ENCODE data around the gene TPT1. TPM values are rescaled to one million over a fixed set of nuclear protein-coding genes. Genes with fewer than 3 reads are reported as not detected.

TPT1 gene
- total and polyA plus RNA-seq, 9 of the 15 experiments (the other 6 are each of a cell fraction or from before 2014, with no cell fraction given): 602 to 2,508 (median 1,784) TPM

GRCh38 chr13:45316996-45317395 is 24.0 kb downstream of the TPT1 start (continued):
- TF ChIP-seq JUND (IDR thresholded peaks at IDR 0.05; ENCODE audit: borderline replicate concordance, low read depth, low read length) (no peak), JUND (tag; IDR thresholded peaks at IDR 0.05; ENCODE audit: borderline replicate concordance, low read depth, low read length) (peak; percentile 15; the same call in 1 of the 3 replicates), PATZ1 (CRISPR knock-in tag; IDR thresholded peaks at IDR 0.05; ENCODE audit: borderline replicate concordance) (no peak), ZBED1 (IDR thresholded peaks at IDR 0.05) (no peak), PTTG1 (tag; IDR thresholded peaks at IDR 0.05; ENCODE audit: low read depth) (peak; percentile 73), ZMIZ1 (IDR thresholded peaks at IDR 0.05; ENCODE audit: low read depth in 2 of 2, low read length in 2 of 2) (no peak), ERF (CRISPR knock-in tag; IDR thresholded peaks at IDR 0.05) (no peak), DMBX1 (CRISPR knock-in tag; IDR thresholded peaks at IDR 0.05; ENCODE audit: borderline replicate concordance) (peak; percentile 87), SREBF1 (IDR thresholded peaks at IDR 0.05; ENCODE audit: borderline replicate concordance, low read depth, low read length) (no peak), ZNF175 (CRISPR knock-in tag; IDR thresholded peaks at IDR 0.05; ENCODE audit: low read depth) (peak; percentile 83), ZNF512 (tag; IDR thresholded peaks at IDR 0.05) (no peak), CEBPZ (IDR thresholded peaks at IDR 0.05; ENCODE audit: borderline replicate concordance, low read depth, low read length) (no peak), TEAD1 (CRISPR knock-in tag; IDR thresholded peaks at IDR 0.05) (0 out of 4 replicates have a peak, but pooled peaks of 1 of the 2 experiments have one; percentile 35), ZC3H8 (IDR thresholded peaks at IDR 0.05) (no peak), CREB3 (tag; conservative IDR thresholded peaks at IDR 0.05; ENCODE audit: low read depth) (0 out of 2 replicates have a peak, but pooled peaks have one; percentile 50)
